ENCODE measurements around the gene COX7B2.

Gene COX7B2, protein sequence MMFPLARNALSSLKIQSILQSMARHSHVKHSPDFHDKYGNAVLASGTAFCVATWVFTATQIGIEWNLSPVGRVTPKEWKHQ

GRCh38 chr4:46909078-46909477 lies at the start of gene COX7B2:
Gene COX7B2 (minus strand): TSS chr4:46909245. CDS start chr4:46735192, 174,053 bp downstream.
- DNase-seq (ENCODE audit: extremely low spot score): no peak
- no peak for TF ChIP-seq CTCF (IDR thresholded peaks at IDR 0.05; ENCODE audit: control extremely low read depth, extremely low read depth, low read depth, missing control alignments)
- POLR2A ChIA-PET: no interaction called here
- CTCF ChIA-PET: interaction anchor here (1.0 kb wide), 1 partner anchor 13 kb away, joined by 4 read pairs; no protein-coding TSS in a partner anchor

- CTCF ChIA-PET: interaction anchor here (2.2 to 2.7 kb wide), 2 partner anchors 19 to 24 kb away, joined by 5 to 7 read pairs; no protein-coding TSS in a partner anchor
- no peak for DNase-seq (ENCODE audit: extremely low spot score)
- no peak for TF ChIP-seq CTCF (IDR thresholded peaks at IDR 0.05; ENCODE audit: control extremely low read depth, extremely low read depth, low read depth, missing control alignments)
- POLR2A ChIA-PET: no interaction called here
These were observed 47.4 kb upstream of the COX7B2 start for GRCh38 chr4:46956451-46956850.

DNA sequence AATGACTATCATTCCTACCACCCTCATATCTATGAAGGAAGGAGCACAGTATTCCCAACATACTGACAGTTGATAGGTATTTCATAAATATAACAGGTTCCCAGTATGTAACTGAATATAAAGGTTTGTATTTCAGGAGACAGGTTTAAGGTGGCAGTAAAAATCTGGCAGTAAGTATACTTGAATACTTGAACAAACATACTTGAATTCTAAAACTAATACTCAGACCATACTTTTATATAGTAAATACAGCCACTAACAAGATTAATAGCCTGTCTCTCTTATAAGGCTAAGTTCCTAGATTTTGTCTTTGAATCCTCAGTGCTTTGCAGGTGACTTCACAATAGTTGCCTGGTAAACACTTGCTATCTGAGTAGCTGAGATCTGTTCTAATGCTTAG lies 46.6 kb upstream of the COX7B2 start:
- CTCF ChIA-PET: interaction anchor here (2.2 kb wide), 1 partner anchor 24 kb away, joined by 5 read pairs; no protein-coding TSS in a partner anchor
- POLR2A ChIA-PET: no interaction called here
- TF ChIP-seq CTCF (IDR thresholded peaks at IDR 0.05; ENCODE audit: control extremely low read depth, extremely low read depth, low read depth, missing control alignments): no peak
- DNase-seq (ENCODE audit: extremely low spot score): no peak

GRCh38 chr4:46954643-46955042 lies 45.6 kb upstream of the COX7B2 start:
- ChIA-PET CTCF (no interaction called here), POLR2A (no interaction called here)
- DNase-seq (ENCODE audit: extremely low spot score): no peak
- no peak for TF ChIP-seq CTCF (IDR thresholded peaks at IDR 0.05; ENCODE audit: control extremely low read depth, extremely low read depth, low read depth, missing control alignments)

DNA sequence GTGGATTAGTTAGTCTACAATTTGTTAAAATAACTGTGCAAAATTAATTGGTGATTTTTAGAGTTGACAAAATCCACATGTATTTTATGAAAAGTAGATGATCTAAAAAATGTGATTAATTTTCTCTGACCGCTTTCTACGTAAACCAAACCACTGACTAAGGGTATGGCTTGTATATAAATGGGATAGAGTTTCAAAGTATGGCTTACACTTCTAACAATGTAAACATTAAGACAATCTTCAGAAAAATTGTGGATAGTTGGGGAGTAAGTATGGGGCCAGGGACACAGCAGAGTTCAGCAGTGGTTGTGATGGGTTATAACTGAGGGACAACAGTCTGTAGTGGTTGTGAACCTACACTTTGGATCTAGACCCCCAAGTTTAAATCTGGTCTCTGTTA lies 44.5 kb upstream of the COX7B2 start:
- CTCF ChIA-PET: no interaction called here
- no peak for DNase-seq (ENCODE audit: extremely low spot score)
- POLR2A ChIA-PET: no interaction called here
- no peak for TF ChIP-seq CTCF (IDR thresholded peaks at IDR 0.05; ENCODE audit: control extremely low read depth, extremely low read depth, low read depth, missing control alignments)

GRCh38 chr4:46952451-46952850 lies 43.4 kb upstream of the COX7B2 start:
- ChIA-PET POLR2A (no interaction called here), CTCF (interaction anchor here (1.1 to 2.1 kb wide), 6 partner anchors 9 to 105 kb away, joined by 3 to 7 read pairs (median 4); no protein-coding TSS in a partner anchor)
- TF ChIP-seq CTCF (IDR thresholded peaks at IDR 0.05; ENCODE audit: control extremely low read depth, extremely low read depth, low read depth, missing control alignments): no peak

More at GRCh38 chr4:46952451-46952850, 43.4 kb upstream of the COX7B2 start:
- DNase-seq (ENCODE audit: extremely low spot score): no peak
